Keratinocyte (primary cell): ENCODE measurements around the gene BCL7A. TPM values are rescaled to one million over a fixed set of nuclear protein-coding genes. Genes with fewer than 3 reads are reported as not detected.

Experiments used
- DNase-seq: peaks from one replicate; pipeline ENCODE4 v3.0.0-alpha.2; 2011; ENCODE audit warnings: low read depth, missing footprints, low spot score
- FAIRE-seq: peaks from 2 replicates; lab custom pipeline; 2011; peaks lifted over from hg19 to GRCh38; lab: Jason Lieb, UNC
- H2AFZ ChIP-seq: 2 replicates; pipeline ENCODE4 v1.6.0; 2012; ENCODE audit warnings: low read length, control low read depth, inconsistent platforms; ENCODE audit not compliant: control insufficient read depth
- H3K27ac ChIP-seq: 2 replicates; pipeline ENCODE4 v1.5.1; 2011; ENCODE audit warnings: low read length; ENCODE audit not compliant: control insufficient read depth, insufficient read depth
- H3K27me3 ChIP-seq: 3 replicates; pipeline ENCODE4 v1.6.0; 2011; ENCODE audit warnings: low read length; ENCODE audit not compliant: control insufficient read depth, insufficient read depth; ENCODE audit errors: extremely low read depth
- H3K36me3 ChIP-seq, 2 experiments: 2 replicates in 1 of 2; 3 replicates in 1 of 2; pipeline ENCODE4 v1.5.1; 2011; ENCODE audit warnings: low read length in 2 of 2, mild to moderate bottlenecking in 1 of 2; ENCODE audit not compliant: control insufficient read depth in 2 of 2, insufficient read depth in 2 of 2; ENCODE audit errors: extremely low read depth in 1 of 2
- H3K4me1 ChIP-seq: 3 replicates; pipeline ENCODE4 v1.5.1; 2011; ENCODE audit warnings: low read length; ENCODE audit not compliant: control insufficient read depth, insufficient read depth; ENCODE audit errors: extremely low read depth
- H3K4me2 ChIP-seq: 3 replicates; pipeline ENCODE4 v1.6.0; 2011; ENCODE audit warnings: low read depth, low read length; ENCODE audit not compliant: control insufficient read depth, insufficient read depth; ENCODE audit errors: extremely low read depth
- H3K4me3 ChIP-seq, 3 experiments: fragments of 200-600 bp in 1 of 3; sonication (generic) in 1 of 3; 2 replicates in 2 of 3; 3 replicates in 1 of 3; pipeline ENCODE4 v1.5.1; 2011 to 2016; ENCODE audit warnings: low read length in 3 of 3, mild to moderate bottlenecking in 3 of 3, control low read depth in 2 of 3, inconsistent platforms in 1 of 3, low read depth in 1 of 3, mixed read lengths in 1 of 3, mixed run types in 1 of 3, moderate library complexity in 1 of 3; ENCODE audit not compliant: control insufficient read depth in 2 of 3, insufficient read depth in 2 of 3; ENCODE audit errors: extremely low read depth in 1 of 3
- H3K79me2 ChIP-seq: 2 replicates; pipeline ENCODE4 v1.6.0; 2012; ENCODE audit warnings: low read length; ENCODE audit not compliant: control insufficient read depth, insufficient read depth
- H3K9ac ChIP-seq: 3 replicates; pipeline ENCODE4 v1.6.0; 2011; ENCODE audit warnings: low read length; ENCODE audit not compliant: control insufficient read depth, insufficient read depth; ENCODE audit errors: extremely low read depth
- H3K9me1 ChIP-seq: 3 replicates; pipeline ENCODE4 v1.6.0; 2011; ENCODE audit warnings: low read length; ENCODE audit not compliant: control insufficient read depth, insufficient read depth; ENCODE audit errors: extremely low read depth
- H3K9me3 ChIP-seq: 2 replicates; pipeline ENCODE4 v1.5.1; 2012; ENCODE audit warnings: low read depth, low read length; ENCODE audit not compliant: control insufficient read depth
- H4K20me1 ChIP-seq: 3 replicates; pipeline ENCODE4 v1.6.0; 2011; ENCODE audit warnings: low read length; ENCODE audit not compliant: control insufficient read depth, insufficient read depth; ENCODE audit errors: extremely low read depth
- EZH2 ChIP-seq: IDR thresholded peaks from one replicate; pipeline ENCODE4 v1.6.1; 2012; ENCODE audit warnings: inconsistent platforms, mild to moderate bottlenecking, low read length, moderate library complexity
- dilution Hi-C: fragments of 300-500 bp; cut with MboI; formaldehyde crosslinking; loops from one replicate; pipeline ENCODE4 v1.7.0; 2020; ENCODE audit warnings: low sequenced_read_pairs; ENCODE audit not compliant: extremely low pct_ligation_motif_present
- polyA plus RNA-seq, 5 experiments: library from polyadenylated mRNA; depleted of rRNA in 3 of 5; stranded (reverse) in 3 of 5; stranded (forward) in 1 of 5; unstranded in 1 of 5; fragments of >200 nt; gene quantifications; 1 replicate in 1 of 5; 2 replicates in 3 of 5; 3 replicates in 1 of 5; pipeline versions ENCODE4 v1.2.1 to v1.2.3, GENCODE V29; 2011 to 2012; ENCODE audit warnings: missing spikeins in 2 of 5, low read depth in 1 of 5, low replicate concordance in 1 of 5
- TF ChIP-seq, protein P1 (sequence below), 3 experiments: IDR thresholded peaks in 1 of 3; conservative IDR thresholded peaks in 1 of 3; optimal IDR thresholded peaks in 1 of 3; 2 replicates in 2 of 3; 3 replicates in 1 of 3; pipeline versions ENCODE3 to v1.5.1; 2011; ENCODE audit warnings: low read length in 3 of 3, mild to moderate bottlenecking in 3 of 3, moderate library complexity in 2 of 3, control low read depth in 1 of 3, inconsistent platforms in 1 of 3; ENCODE audit not compliant: insufficient read depth in 2 of 3; ENCODE audit errors: extremely low read depth in 1 of 3

Gene BCL7A
- polyA plus RNA-seq, 1 donor (not counting 4 experiments of a cell fraction or from before 2014, with no cell fraction given): 12.8 TPM

DNA sequence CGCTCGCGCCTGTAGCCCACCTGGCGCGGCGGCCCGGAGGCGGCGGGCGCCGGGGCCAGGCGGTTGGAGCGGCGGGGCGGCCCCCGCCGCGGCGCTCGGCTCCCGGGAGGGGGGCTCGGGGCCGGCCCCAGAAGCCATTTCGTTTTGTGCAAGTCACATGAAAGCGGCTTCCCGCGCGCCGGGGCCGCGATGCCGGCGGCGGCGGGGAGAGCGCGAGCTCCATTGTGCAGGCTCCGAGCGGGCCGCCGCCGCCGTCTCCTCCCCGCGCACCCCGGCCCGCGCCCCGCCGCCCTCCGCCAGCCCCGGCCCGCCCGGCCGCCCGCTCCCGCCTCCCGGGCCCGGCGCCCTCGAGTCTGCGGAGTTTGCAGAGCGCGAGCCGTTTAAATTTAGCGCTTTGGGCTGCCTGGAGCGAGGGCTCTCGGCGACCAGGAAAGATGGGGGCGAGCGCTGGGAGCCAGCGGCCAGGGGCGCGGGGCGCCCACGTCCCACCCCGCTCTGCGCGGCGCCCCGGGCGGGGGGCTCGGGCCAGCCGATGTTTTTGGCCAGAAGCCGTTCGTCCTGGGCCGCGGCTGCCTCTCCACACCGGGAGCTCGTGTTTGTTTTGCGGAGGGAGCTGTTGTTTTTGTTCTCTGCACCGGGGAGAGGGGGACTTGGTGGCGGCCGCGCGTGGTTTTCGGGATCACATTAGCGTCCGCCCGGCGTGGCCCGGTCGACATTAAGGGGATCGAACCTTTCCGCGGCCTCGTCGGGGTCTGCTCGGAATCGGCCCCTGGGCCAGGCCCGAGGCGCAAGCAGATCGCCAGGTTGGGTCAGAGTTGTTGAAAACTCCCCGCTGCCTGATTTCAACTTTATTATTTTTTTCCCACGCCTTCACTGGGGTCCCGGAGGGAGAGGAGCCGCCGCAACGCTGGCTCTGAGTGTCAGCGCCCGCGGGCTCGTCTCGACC is 982 bp downstream of the BCL7A start:
- Histone ChIP-seq H4K20me1 (no peaks in the 10 kb centered on the region), H3K9ac (peak overlapping the region; percentile 91), H3K9me1 (peaks cover 3% of the 10 kb centered on the region), H3K4me2 (peak overlapping the region; percentile 97), H3K27me3 (no peaks in the 10 kb centered on the region), H3K27ac (peak overlapping the region; percentile 80), H3K4me3 (peak overlapping the region; percentile 53 to 79 (median 61)), H3K4me1 (peaks cover 27% of the 10 kb centered on the region), H3K9me3 (no peaks in the 10 kb centered on the region), H3K36me3 (no peaks in the 10 kb centered on the region), H3K79me2 (peaks cover 50% of the 10 kb centered on the region), H2AFZ (no peak overlapping the region)
- DNase-seq (no peak), FAIRE-seq (no peak)
- dilution Hi-C loops: no loop called here
- no peak for TF ChIP-seq EZH2
- TF ChIP-seq, protein P1, sequence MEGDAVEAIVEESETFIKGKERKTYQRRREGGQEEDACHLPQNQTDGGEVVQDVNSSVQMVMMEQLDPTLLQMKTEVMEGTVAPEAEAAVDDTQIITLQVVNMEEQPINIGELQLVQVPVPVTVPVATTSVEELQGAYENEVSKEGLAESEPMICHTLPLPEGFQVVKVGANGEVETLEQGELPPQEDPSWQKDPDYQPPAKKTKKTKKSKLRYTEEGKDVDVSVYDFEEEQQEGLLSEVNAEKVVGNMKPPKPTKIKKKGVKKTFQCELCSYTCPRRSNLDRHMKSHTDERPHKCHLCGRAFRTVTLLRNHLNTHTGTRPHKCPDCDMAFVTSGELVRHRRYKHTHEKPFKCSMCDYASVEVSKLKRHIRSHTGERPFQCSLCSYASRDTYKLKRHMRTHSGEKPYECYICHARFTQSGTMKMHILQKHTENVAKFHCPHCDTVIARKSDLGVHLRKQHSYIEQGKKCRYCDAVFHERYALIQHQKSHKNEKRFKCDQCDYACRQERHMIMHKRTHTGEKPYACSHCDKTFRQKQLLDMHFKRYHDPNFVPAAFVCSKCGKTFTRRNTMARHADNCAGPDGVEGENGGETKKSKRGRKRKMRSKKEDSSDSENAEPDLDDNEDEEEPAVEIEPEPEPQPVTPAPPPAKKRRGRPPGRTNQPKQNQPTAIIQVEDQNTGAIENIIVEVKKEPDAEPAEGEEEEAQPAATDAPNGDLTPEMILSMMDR (optimal IDR thresholded peaks at IDR 0.05 in 1 of 3, IDR thresholded peaks at IDR 0.05 in 1 of 3, conservative IDR thresholded peaks at IDR 0.05 in 1 of 3; ENCODE audit: extremely low read depth in 1 of 3, insufficient read depth in 2 of 3, low read length in 3 of 3): no peak

DNA sequence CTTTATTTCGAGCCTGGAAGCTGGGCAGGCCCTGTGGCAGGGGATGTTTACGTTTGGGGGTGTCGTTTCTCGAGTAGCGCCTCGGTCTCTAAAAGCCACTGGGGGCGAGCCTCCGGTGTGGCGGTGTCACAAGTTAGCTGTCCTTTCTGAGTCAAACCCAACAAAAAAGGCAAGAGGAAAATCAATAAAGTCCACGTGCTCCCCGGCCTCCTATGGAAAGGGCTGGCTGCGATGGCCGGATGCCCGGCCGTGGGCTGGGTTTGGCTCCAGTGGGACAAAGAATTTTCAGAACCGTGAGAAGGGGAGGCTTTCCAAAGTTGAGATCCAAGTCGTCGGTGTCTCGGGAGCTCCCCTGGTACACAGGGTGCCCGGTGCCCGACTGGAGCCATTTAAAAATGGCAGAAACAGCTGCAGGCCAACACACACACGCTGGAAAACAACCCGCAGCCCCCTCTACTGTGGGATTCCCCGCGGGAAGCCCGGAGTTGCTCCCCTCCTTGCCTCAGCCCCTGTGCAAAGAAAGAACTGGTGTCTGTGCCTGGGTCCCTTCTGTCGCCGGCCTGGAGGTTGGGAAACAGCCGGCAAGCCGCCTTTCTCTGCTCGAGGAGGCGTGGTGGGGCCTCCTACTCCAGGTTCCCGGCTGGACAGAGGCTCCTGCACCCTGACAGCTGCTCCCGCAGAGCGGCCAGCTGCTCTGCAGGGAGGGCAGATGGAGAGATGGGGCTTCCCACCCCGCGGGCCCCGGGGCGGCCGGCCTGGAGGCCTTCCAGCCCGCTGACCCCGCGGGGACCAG is 1.9 kb downstream of the BCL7A start:
- TF ChIP-seq, protein P1 (optimal IDR thresholded peaks at IDR 0.05 in 1 of 3, IDR thresholded peaks at IDR 0.05 in 1 of 3, conservative IDR thresholded peaks at IDR 0.05 in 1 of 3; ENCODE audit: extremely low read depth in 1 of 3, insufficient read depth in 2 of 3, low read length in 3 of 3): no peak
- no peak for TF ChIP-seq EZH2
- Histone ChIP-seq H3K9ac (peak overlapping the region; percentile 91), H3K27ac (peak overlapping the region; percentile 80), H4K20me1 (peaks cover 2% of the 10 kb centered on the region), H3K4me1 (peaks cover 36% of the 10 kb centered on the region), H3K4me3 (peak overlapping the region; percentile 53 to 79 (median 61)), H3K27me3 (no peaks in the 10 kb centered on the region), H3K4me2 (peak overlapping the region; percentile 97), H3K9me3 (no peaks in the 10 kb centered on the region), H2AFZ (peak overlapping the region; percentile 26), H3K9me1 (peaks cover 5% of the 10 kb centered on the region), H3K79me2 (peaks cover 54% of the 10 kb centered on the region), H3K36me3 (no peaks in the 10 kb centered on the region)
- FAIRE-seq (no peak), DNase-seq (no peak)
- dilution Hi-C loops: no loop called here
